CD14-positive monocyte (primary cell): ENCODE data around the gene MAPK1IP1L. TPM values are rescaled to one million over a fixed set of nuclear protein-coding genes. Genes with fewer than 3 reads are reported as not detected.

ENCODE experiments used
- DNase-seq, 3 donors: peaks; one replicate each; pipeline ENCODE4 v3.0.0-alpha.2; 2011 to 2022
- H2AFZ ChIP-seq: 2 replicates; pipeline ENCODE4 v1.6.0; 2012; ENCODE audit warnings: mild to moderate bottlenecking, low read depth, low read length, inconsistent platforms; ENCODE audit not compliant: insufficient read depth, poor library complexity, severe bottlenecking
- H3K27ac ChIP-seq, 2 donors: 1 replicate in 1 of 2; 2 replicates in 1 of 2; pipeline ENCODE4 v1.5.1; 2012 to 2013; ENCODE audit warnings: low read length in 2 of 2, control low read depth in 1 of 2, inconsistent platforms in 1 of 2, low read depth in 1 of 2, mild to moderate bottlenecking in 1 of 2
- H3K27me3 ChIP-seq, 2 donors: one replicate each; pipeline versions ENCODE4 v1.6.0 to v1.6.1; 2011 to 2013; ENCODE audit warnings: low read length in 2 of 2; ENCODE audit not compliant: control insufficient read depth in 2 of 2, insufficient read depth in 2 of 2
- H3K36me3 ChIP-seq, 2 donors: replicated peaks in 1 of 2; 1 replicate in 1 of 2; 2 replicates in 1 of 2; pipeline versions ENCODE4 v1.5.1 to v1.6.1; 2012 to 2013; ENCODE audit warnings: low read length in 2 of 2, control low read depth in 1 of 2, inconsistent platforms in 1 of 2, mild to moderate bottlenecking in 1 of 2; ENCODE audit not compliant: insufficient read depth in 2 of 2, control insufficient read depth in 1 of 2
- H3K4me1 ChIP-seq, 2 donors: 1 replicate in 1 of 2; 2 replicates in 1 of 2; pipeline versions ENCODE4 v1.5.1 to v1.6.1; 2012 to 2013; ENCODE audit warnings: low read length in 2 of 2, control low read depth in 1 of 2, inconsistent platforms in 1 of 2, mild to moderate bottlenecking in 1 of 2, moderate library complexity in 1 of 2; ENCODE audit not compliant: insufficient read depth in 2 of 2, control insufficient read depth in 1 of 2
- H3K4me2 ChIP-seq: replicated peaks from 2 replicates; pipeline ENCODE3; 2012; ENCODE audit warnings: low read length, moderate library complexity, mild to moderate bottlenecking; ENCODE audit not compliant: poor library complexity, severe bottlenecking; ENCODE audit errors: extremely low read depth
- H3K4me3 ChIP-seq, 3 experiments: fragments of 200-600 bp in 1 of 3; sonication (generic) in 1 of 3; replicated peaks in 1 of 3; 1 replicate in 2 of 3; 2 replicates in 1 of 3; pipeline ENCODE4 v1.5.1; 2011 to 2013; ENCODE audit warnings: low read length in 3 of 3, mild to moderate bottlenecking in 3 of 3, control low read depth in 2 of 3, low read depth in 2 of 3, inconsistent platforms in 1 of 3, moderate library complexity in 1 of 3
- H3K79me2 ChIP-seq: 2 replicates; pipeline ENCODE4 v1.6.0; 2012; ENCODE audit warnings: mild to moderate bottlenecking, control low read depth, inconsistent platforms, low read length, moderate library complexity; ENCODE audit not compliant: insufficient read depth
- H3K9ac ChIP-seq: 2 replicates; pipeline ENCODE4 v1.6.0; 2017; ENCODE audit warnings: low read length, mild to moderate bottlenecking; ENCODE audit not compliant: insufficient read depth, poor library complexity, severe bottlenecking
- H3K9me3 ChIP-seq, 2 donors: replicated peaks in 1 of 2; 1 replicate in 1 of 2; 2 replicates in 1 of 2; pipeline versions ENCODE4 v1.5.1 to v1.6.1; 2012 to 2013; ENCODE audit warnings: low read length in 2 of 2, control low read depth in 1 of 2; ENCODE audit not compliant: control insufficient read depth in 1 of 2, insufficient read depth in 1 of 2
- H4K20me1 ChIP-seq: 2 replicates; pipeline ENCODE4 v1.6.0; 2012; ENCODE audit warnings: mild to moderate bottlenecking, low read length, control low read depth, moderate library complexity; ENCODE audit not compliant: insufficient read depth
- H3K27ac Mint-ChIP-seq, 7 donors: one replicate each; pipeline ENCODE4 v1.8.0; 2020; ENCODE audit warnings: mild to moderate bottlenecking in 7 of 7, mixed read lengths in 7 of 7, moderate library complexity in 6 of 7, inconsistent platforms in 2 of 7
- H3K27me3 Mint-ChIP-seq, 3 donors: one replicate each; pipeline ENCODE4 v1.8.0; 2021 to 2022; ENCODE audit warnings: low read depth in 3 of 3, mild to moderate bottlenecking in 3 of 3, mixed read lengths in 3 of 3, moderate library complexity in 3 of 3, inconsistent platforms in 1 of 3
- H3K36me3 Mint-ChIP-seq, 2 donors: one replicate each; pipeline ENCODE4 v1.8.0; 2020; ENCODE audit warnings: mixed read lengths in 2 of 2, inconsistent platforms in 1 of 2, mild to moderate bottlenecking in 1 of 2
- H3K4me1 Mint-ChIP-seq: one replicate; pipeline ENCODE4 v1.8.0; 2020; ENCODE audit warnings: mild to moderate bottlenecking, mixed read lengths
- H3K4me3 Mint-ChIP-seq, 2 donors: one replicate each; pipeline ENCODE4 v1.8.0; 2020; ENCODE audit warnings: mild to moderate bottlenecking in 2 of 2, mixed read lengths in 2 of 2, moderate library complexity in 1 of 2
- H3K9me3 Mint-ChIP-seq, 7 donors: one replicate each; pipeline ENCODE4 v1.8.0; 2020 to 2022; ENCODE audit warnings: mixed read lengths in 7 of 7, mild to moderate bottlenecking in 6 of 7, moderate library complexity in 6 of 7, inconsistent platforms in 2 of 7
- WGBS: methylation state at CpG from one replicate; pipeline ENCODE4 v1.1.5; 2013; ENCODE audit warnings: missing lambda C conversion rate; ENCODE audit not compliant: insufficient coverage; 5-methylcytosine and 5-hydroxymethylcytosine counted together
- intact Hi-C, 2 donors: fragments of 100-400 bp; cut with micrococcal nuclease; formaldehyde crosslinking; loops; one replicate each; pipeline versions ENCODE4 v1.15.0 to v1.15.1; 2023
- polyA plus RNA-seq, 3 donors: library from polyadenylated mRNA; depleted of rRNA in 1 of 3; unstranded in 2 of 3; stranded (reverse) in 1 of 3; fragments of 300-500 nt in 2 of 3; fragments of >200 nt in 1 of 3; fragmentation: Illumina TruSeq in 2 of 3; gene quantifications; 1 replicate in 2 of 3; 2 replicates in 1 of 3; pipeline ENCODE4 v1.2.3, GENCODE V29; 2012 to 2021
- TF ChIP-seq, protein P1 (sequence below): fragments of 200-600 bp; IDR thresholded peaks from one replicate; pipeline ENCODE4 v1.8.0; 2022; ENCODE audit warnings: antibody characterized with exemption, mild to moderate bottlenecking

Gene MAPK1IP1L
- polyA plus RNA-seq, 3 donors = 44.8 to 89.8 (median 67.8) TPM

- Histone ChIP-seq H3K27ac (peak overlapping the region; percentile 94 to 98), H2AFZ (peak overlapping the region; percentile 50), H4K20me1 (no peaks in the 10 kb centered on the region), H3K79me2 (no peaks in the 10 kb centered on the region), H3K4me1 (peaks cover 83 to 85% of the 10 kb centered on the region in 2 donors), H3K36me3 (no peaks in the 10 kb centered on the region), H3K27me3 (no peaks in the 10 kb centered on the region), H3K4me3 (peak overlapping the region in 1 of 3 experiments; percentile 31), H3K9me3 (no peaks in the 10 kb centered on the region), H3K4me2 (peak overlapping the region; percentile 40), H3K9ac (peak overlapping the region; percentile 68)
- Mint-ChIP-seq H3K36me3 (peaks cover 0 to 8% of the 10 kb centered on the region in 2 donors), H3K9me3 (peaks cover 0 to 6% (median 2%) of the 10 kb centered on the region in 7 donors), H3K27me3 (peaks cover 0 to 6% (median 2%) of the 10 kb centered on the region in 3 donors), H3K27ac (peak overlapping the region; percentile 95 to 99 (median 97)), H3K4me3 (no peak overlapping the region), H3K4me1 (peaks cover 79% of the 10 kb centered on the region)
- TF ChIP-seq, protein P1, sequence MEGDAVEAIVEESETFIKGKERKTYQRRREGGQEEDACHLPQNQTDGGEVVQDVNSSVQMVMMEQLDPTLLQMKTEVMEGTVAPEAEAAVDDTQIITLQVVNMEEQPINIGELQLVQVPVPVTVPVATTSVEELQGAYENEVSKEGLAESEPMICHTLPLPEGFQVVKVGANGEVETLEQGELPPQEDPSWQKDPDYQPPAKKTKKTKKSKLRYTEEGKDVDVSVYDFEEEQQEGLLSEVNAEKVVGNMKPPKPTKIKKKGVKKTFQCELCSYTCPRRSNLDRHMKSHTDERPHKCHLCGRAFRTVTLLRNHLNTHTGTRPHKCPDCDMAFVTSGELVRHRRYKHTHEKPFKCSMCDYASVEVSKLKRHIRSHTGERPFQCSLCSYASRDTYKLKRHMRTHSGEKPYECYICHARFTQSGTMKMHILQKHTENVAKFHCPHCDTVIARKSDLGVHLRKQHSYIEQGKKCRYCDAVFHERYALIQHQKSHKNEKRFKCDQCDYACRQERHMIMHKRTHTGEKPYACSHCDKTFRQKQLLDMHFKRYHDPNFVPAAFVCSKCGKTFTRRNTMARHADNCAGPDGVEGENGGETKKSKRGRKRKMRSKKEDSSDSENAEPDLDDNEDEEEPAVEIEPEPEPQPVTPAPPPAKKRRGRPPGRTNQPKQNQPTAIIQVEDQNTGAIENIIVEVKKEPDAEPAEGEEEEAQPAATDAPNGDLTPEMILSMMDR = no peak
- DNase-seq = no peak
- no CpG with 5 or more reads among the region's 3 CpGs for WGBS
- intact Hi-C loops = loop anchor here in 1 of 2 donors (1.0 kb wide), 1 partner anchor 10 kb away; no protein-coding TSS in a partner anchor
These were observed 67.3 kb downstream of the MAPK1IP1L start for GRCh38 chr14:55118761-55119160.

Other genes starting within 250 kb of the MAPK1IP1L start
- gene GCH1, start 148.8 kb upstream of the MAPK1IP1L start, polyA plus RNA-seq = 10 to 100 TPM; 55.3 to 68.6 (median 63.3) TPM
- under 1 TPM; 0.19 to 0.37 (median 0.30) TPM for gene WDHD1, start 24.5 kb upstream of the MAPK1IP1L start, polyA plus RNA-seq
- gene SOCS4, start 24.4 kb upstream of the MAPK1IP1L start, polyA plus RNA-seq = 1 to 10 TPM; 2.5 to 5.0 (median 3.0) TPM
- 100 to 1,000 TPM; 266 to 878 (median 788) TPM for gene LGALS3, start 77.6 kb downstream of the MAPK1IP1L start, polyA plus RNA-seq
- under 1 TPM in 1 of 3 donors, not detected in 2; 0.23 TPM for gene DLGAP5, start 139.9 kb downstream of the MAPK1IP1L start, polyA plus RNA-seq
- 10 to 100 TPM; 10.3 to 18.1 (median 17.3) TPM for gene FBXO34, start 219.8 kb downstream of the MAPK1IP1L start, polyA plus RNA-seq